Gastroesophageal sphincter (tissue), 3 donors: Measurements from ENCODE around the gene AMH.

Experiments
- POLR2A ChIP-seq, 2 donors: fragments of 450-650 bp; IDR thresholded peaks; one replicate each; pipeline ENCODE4 v1.6.1; 2017; ENCODE audit warnings: antibody characterized with exemption in 2 of 2, mild to moderate bottlenecking in 2 of 2, moderate library complexity in 1 of 2
- POLR2AphosphoS5 ChIP-seq: sonication (generic); formaldehyde crosslinking; IDR thresholded peaks from one replicate; pipeline ENCODE4 v1.6.1; 2017; ENCODE audit warnings: antibody characterized with exemption
- TF ChIP-seq, protein P1 (sequence below), 4 experiments: fragments of 200-600 bp in 2 of 4; fragments of 450-650 bp in 2 of 4; sonication (generic) in 1 of 4; IDR thresholded peaks; one replicate each; pipeline ENCODE4 v1.5.1; 2017 to 2019; ENCODE audit warnings: antibody characterized with exemption in 4 of 4, mild to moderate bottlenecking in 2 of 4, moderate library complexity in 2 of 4

DNA sequence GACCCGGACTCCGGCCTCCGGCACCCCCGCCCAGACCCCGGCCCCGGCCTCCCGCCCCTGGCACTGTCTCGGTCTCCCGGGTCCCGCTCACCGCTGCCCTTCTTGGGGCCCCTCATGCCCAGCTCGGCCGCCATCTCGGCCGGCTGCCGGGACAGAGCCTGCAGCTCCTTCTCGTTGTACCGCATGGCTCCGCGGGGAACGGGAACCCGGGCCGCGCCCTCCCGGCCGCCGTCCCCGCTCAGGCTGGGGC is 13.1 kb upstream of the AMH start:
- TF ChIP-seq POLR2A (IDR thresholded peaks at IDR 0.05) (peak; percentile 28 to 33), POLR2AphosphoS5 (peak; percentile 72)
- TF ChIP-seq, protein P1, sequence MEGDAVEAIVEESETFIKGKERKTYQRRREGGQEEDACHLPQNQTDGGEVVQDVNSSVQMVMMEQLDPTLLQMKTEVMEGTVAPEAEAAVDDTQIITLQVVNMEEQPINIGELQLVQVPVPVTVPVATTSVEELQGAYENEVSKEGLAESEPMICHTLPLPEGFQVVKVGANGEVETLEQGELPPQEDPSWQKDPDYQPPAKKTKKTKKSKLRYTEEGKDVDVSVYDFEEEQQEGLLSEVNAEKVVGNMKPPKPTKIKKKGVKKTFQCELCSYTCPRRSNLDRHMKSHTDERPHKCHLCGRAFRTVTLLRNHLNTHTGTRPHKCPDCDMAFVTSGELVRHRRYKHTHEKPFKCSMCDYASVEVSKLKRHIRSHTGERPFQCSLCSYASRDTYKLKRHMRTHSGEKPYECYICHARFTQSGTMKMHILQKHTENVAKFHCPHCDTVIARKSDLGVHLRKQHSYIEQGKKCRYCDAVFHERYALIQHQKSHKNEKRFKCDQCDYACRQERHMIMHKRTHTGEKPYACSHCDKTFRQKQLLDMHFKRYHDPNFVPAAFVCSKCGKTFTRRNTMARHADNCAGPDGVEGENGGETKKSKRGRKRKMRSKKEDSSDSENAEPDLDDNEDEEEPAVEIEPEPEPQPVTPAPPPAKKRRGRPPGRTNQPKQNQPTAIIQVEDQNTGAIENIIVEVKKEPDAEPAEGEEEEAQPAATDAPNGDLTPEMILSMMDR (IDR thresholded peaks at IDR 0.05) = no peak
